Hindlimb muscle (tissue), 1 donor: ENCODE results near the gene AUTS2. TPM values are rescaled to one million over a fixed set of nuclear protein-coding genes. Genes with fewer than 3 reads are reported as not detected.
"Not testable (repeated sequence)": the region's sequence is repeated elsewhere in the genome, so short reads cannot be mapped to it uniquely, and the experiment has no call there.

Source experiments
- DNase-seq: peaks from one replicate; pipeline ENCODE4 v3.0.0-alpha.2; 2013
- polyA plus RNA-seq: library from polyadenylated mRNA; unstranded; fragments of 120-200 nt; gene quantifications from one replicate; pipeline ENCODE4 v1.2.1, GENCODE V29; 2013; ENCODE audit not compliant: insufficient read length

The AUTS2 gene
- polyA plus RNA-seq, 1 donor, result 80.5 TPM

GRCh38 chr7:70587739-70588138, 989.5 kb downstream of the AUTS2 start:
- DNase-seq, result no peak

GRCh38 chr7:70588191-70588921, 990.1 kb downstream of the AUTS2 start:
- DNase-seq, result no peak

DNA sequence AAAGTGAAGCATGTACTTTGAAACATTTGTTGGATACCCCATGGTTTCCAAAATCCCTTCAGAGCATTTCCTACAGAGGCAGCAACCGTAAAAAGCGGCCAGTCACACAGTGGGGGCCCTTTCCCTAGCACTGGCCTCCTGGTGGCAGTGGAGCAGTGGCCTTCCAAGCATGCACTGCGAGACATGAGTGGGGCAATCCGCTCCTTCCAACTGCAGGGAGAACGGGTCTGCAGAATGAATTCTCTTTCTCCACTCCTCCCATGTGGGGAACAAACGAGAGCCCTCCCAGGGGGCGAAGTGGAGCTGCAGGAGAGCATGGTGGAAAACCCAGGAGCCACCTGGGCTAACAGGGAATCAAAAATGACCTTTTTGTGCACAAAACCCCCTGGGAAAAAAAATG, 990.7 kb downstream of the AUTS2 start:
- no peak for DNase-seq

DNA sequence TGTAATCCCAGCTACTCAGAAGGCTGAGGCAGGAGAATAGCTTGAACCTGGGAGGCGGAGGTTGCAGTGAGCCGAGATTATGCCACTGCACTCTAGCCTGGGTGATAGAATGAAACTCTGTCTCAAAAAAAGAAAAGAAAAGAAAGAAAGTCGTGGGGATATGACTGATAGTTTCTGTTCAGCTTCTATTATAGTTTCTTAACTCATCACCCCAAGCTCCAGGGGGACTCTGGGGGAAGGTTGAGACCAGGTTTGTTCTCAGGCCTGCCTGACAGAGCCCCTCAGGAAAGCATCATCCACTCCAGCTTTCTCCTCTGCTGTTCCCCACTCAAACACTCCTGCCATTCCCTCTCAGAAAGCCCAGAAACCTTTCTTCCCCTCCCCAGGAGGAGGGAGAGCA, 991.3 kb downstream of the AUTS2 start:
- no peak for DNase-seq

GRCh38 chr7:70590126-70590854, 992.0 kb downstream of the AUTS2 start:
- DNase-seq, result no peak

GRCh38 chr7:70591643-70592042, 993.4 kb downstream of the AUTS2 start:
- no peak for DNase-seq

DNA sequence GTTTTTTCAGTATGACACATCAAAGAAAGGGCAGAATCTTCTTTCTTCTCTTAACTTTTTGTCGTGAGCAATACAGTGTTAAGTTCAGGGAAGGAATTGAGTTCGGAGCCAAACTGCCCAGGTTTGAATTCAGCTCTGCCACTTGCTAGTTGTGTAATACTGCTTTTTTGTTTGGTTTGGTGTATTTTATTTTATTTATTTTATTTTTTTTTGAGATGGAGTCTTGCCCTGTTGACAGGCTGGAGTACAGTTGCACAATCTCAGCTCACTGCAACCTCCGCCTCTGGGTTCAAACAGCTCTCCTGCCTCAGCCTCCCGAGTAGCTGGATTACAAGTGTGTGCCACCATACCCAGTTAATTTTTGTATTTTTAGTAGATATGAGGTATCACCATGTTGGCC, 993.9 kb downstream of the AUTS2 start:
- DNase-seq, result no peak

- DNase-seq, result no peak
Measured at GRCh38 chr7:70594170-70594569, 995.9 kb downstream of the AUTS2 start.

- DNase-seq, result not testable (repeated sequence)
Measured at GRCh38 chr7:70594885-70595284, 996.6 kb downstream of the AUTS2 start.

DNA sequence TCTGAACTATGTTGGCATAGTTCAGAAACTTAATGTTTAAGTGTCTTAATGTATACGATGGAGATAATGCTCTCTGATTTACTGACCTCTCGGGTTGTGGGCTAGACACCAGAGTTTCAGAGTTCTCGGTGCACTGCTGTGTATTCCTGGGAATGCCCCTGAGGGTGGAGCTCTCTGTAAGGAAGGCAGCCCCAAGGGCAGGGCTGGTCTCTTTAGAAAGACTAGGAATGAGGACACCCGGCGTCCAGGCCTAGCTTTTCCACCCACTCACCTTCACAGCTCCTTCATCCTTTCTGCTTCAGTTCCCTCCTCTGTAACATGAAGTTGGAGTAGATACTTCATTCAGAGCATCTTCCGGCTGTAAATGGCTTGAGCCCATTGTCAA, 997.1 kb downstream of the AUTS2 start:
- DNase-seq, result no peak

GRCh38 chr7:70595755-70596597, 997.7 kb downstream of the AUTS2 start:
- no peak for DNase-seq

GRCh38 chr7:70596598-70596913, 998.3 kb downstream of the AUTS2 start:
- DNase-seq, result no peak

DNA sequence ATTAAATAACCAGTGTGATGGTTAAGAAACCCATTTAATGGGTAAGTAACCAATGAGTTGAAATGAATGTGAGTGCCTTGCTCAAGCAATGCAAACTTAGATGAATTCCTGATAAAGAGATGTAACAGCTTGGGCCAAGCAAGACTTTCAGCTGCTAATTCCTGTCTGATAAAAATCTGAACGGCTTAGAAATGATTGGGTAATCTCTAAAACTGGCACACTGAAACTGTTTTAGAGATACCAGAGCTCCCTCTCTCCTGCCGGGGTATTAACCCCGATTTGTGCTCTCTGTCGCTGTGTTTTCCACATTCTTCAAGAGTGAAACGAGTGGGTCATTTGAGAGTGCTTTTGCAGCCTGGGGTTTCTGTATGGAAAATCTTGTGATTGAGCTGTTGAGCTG, 998.8 kb downstream of the AUTS2 start:
- no peak for DNase-seq

DNA sequence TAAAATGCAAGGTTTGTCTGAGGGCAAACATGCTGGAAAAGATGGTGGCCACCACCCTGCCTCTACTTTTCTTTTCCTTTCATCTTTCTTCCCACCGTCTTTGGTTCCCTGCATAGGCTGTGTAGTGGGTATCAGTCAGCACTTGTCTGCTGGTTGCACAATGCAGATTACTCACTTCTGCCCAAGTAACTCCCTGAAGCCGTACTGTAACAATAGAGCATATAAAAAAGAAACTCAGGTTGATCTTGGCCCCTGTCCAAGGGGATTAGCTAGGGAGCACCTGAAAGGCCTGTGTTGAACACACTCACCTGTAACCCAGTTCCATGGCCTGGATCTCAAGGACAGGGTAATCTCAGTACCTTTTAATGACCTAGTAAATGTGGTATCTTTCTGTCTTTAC, 1000.7 kb downstream of the AUTS2 start:
- no peak for DNase-seq

DNA sequence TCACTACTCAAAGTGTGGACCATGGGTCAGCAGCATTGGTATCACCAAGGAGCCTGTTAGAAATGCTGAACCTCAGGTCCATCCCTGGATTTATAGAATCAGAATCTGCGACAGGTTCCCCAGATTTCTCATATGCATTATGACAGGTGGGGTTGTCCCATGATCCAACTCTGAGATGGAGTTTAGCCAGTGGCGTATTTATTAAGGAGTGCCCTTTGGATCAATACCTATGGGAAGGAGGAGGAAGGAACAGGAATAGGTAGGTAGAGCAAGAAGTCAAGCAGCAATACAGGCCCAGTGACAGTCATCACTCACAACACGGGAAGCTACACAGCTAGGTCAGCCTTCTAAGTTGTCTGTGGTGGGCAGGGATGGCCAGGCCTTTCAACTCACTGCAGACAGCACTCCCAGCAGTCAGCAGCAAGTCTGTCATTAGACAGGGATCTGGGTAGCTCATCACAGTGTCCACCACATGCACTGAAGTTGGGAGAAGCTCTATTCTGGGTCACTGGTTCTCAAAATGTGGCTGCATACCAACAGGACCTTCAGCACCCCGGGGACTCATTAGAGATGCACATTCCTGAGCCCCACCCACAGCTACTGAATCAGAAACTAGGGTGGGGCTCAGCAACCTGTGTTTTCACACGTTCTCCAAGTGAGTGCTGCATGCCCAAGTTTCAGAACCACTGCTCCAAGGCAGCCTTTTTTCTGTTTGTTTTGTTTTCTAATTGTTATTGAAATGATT, 1001.3 kb downstream of the AUTS2 start:
- DNase-seq, result no peak

DNA sequence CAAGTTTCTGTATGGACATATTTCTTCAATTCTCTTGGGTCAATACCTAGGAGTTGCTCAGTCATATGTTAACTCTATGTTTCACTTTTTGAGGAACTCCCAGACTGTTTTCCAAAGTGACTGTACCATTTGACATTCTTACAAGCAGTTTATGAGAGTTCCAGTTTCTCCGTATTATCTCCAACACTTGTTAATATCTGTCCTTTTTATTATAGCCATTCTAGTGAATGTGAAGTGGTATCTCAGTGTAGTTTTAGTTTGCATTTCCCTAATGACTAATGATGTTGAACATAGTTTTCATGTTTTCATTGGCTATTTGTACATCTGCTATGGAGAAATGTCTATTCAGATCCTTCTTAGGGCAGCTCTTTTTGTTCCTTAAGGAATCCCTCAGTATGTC, 1002.7 kb downstream of the AUTS2 start:
- no peak for DNase-seq

GRCh38 chr7:70602117-70602516, 1003.8 kb downstream of the AUTS2 start:
- no peak for DNase-seq

- no peak for DNase-seq
Measured at GRCh38 chr7:70607281-70607680, 1009.0 kb downstream of the AUTS2 start.

GRCh38 chr7:70607759-70608158, 1009.5 kb downstream of the AUTS2 start:
- DNase-seq, result no peak

DNA sequence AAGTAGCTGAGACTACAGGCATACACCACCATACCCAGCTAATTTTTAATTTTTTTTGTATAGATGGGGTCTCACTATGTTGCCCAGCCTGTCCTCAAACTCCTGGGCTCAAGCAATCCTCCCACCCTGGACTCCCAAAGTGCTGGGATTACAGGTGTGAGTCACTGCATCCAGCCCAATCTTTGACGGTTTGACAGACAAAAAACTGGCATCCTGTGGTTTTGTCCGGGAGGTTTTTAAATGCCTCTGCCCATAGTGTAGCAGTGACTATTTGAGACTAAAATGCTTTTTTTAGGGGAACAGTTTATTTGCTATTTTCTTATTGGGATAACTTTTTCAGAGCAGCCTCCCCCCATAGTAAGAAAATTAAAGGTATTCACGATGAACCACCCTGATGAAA, 1010.0 kb downstream of the AUTS2 start:
- no peak for DNase-seq

GRCh38 chr7:70612811-70613210, 1014.5 kb downstream of the AUTS2 start:
- no peak for DNase-seq

DNA sequence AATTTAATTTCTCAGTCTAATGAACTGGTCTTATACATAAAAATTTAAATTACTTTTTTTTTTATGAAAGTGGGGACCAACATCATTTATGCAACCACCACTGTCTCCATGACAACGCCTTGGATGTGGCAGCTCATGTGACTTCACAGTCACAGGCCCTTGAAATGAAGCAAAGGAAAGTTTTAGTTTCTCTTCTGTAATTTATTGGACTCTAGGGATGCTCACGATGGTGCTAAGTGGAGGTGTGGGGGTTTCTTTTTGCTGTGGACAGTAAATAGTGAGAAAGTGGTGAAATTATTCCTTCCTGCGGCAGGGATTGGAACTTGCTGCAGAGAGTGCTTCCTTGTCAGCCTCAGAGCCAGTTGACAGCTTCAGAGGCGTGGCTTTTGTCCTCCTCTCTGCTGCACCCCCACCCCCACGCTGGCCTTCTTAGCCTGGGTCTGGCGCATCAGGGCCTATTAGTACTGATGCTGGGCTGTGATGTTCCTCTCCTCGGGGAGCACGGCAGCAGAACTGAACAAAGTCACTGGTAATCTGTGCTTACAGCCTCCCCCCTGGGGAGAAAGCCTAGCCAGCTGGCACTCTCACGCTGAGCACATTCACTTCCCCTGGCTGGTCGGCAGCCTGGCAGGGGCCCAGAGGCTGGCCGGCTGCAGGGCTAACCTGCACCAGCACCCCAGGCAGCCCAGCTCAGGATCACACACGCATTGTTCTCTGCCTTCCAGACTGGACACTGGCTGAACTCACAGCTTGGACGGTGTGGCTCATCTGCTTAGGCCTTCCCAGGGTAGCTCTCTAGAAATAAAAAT, 1016.2 kb downstream of the AUTS2 start:
- DNase-seq, result peak; percentile 85
